Superior temporal gyrus (tissue), 1 donor: ENCODE measurements around the gene APOB.
A peak's percentile ranks its signal among the peaks of the same experiment; 100 is the strongest.

ENCODE experiments used
- DNase-seq: peaks from one replicate; pipeline ENCODE4 v3.0.0-alpha.2; 2016; ENCODE audit errors: extremely low spot score

APOB gene

DNA sequence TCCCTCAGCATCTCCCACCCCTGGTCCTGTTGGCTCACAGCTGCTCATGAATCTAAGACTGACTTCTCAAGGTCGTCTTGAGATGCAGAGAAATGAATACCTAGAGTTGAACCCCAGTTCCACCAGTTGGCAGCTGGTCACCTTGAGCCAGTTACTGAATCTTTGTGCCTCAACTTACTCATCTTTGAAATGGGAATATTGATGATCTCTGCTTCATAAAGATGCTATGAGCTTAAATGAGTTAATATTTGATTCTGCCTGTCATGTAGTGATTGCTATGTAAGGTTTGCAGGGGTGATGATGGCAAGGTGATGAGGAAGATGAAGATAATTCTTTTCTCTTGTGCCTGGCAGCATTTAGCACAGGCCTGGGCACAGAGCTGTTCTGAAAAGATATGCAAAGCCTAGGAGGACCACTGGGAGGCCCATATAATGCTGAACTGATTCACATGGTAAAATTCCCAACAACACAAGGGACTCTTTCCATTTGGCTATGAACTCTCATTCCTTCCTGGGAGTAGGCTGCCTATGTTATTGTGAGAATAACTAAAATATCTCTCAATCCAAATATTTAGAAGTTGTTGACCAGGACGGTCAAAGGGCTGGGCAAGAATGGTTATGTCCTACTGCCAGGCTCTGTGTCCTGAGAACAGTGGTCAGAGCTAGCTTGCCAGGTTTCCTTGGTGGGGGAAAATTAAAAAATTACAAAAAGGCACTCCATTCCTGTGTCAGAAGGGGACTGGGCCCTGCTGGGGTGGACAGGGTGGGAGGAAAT, 70.9 kb downstream of the APOB start:
- no peak for DNase-seq

DNA sequence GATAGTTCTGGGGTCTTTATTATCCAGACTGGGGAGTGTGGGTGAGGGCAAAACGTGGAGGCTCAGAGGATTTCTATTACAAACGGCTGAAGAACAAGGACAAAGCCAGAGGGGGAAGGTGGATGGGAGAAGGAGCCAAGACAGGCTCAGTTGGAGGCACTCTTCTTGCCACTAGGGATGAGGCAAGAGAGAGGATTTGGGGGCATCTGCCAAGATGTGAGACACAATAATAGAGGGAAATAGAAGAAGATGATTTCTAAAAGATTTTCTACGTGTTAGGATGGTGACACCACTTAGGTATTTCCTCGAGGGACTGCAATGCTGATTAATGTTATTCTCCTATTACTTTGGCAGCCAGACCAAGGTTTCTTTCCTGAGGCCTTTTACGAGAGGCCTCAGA, 71.8 kb downstream of the APOB start:
- DNase-seq, result no peak

DNA sequence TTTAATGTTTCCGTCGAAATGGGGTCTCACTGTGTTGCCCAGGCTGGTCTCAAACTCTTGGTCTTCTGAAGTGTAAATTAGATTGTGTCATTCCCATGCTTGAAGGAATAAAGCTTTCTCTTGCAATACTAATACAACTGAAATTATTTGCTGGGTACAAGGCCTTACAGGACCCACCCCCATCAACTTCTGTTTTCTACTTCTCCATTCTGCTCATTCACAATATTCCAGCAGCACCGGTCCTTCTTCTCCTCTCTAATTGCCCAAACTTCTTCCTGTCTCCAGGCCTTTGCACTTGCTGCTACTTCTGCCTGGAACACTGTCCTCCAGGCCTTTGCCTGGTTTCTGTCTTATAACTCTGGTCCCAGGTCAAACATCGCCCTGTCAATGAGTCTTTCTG, 73.8 kb downstream of the APOB start:
- DNase-seq, result no peak

DNA sequence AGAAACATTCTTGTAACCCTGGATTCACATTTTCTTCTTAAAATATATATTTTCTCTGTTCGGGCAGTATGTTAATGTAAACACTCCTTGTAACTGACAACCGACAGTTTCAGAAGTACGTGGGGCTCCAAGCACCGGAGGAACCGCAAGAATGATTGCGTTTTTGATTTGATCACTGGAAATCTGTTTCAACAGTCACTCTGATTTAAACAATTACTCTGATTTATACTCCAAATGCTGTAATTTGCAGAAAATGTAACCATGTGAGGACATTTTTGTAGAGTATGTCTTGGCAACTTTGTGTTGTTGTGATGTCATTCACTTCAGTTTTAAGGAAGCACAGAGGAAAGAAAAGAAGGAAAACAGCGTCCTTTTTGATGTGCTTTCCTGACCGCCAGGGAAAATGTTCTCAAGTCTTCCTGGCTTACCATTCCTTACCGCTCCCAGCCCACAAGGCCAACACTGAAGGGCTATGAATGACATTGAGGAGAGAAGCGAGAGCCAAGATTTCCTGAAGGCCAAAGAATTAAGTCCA, 77.7 kb downstream of the APOB start:
- no peak for DNase-seq

DNA sequence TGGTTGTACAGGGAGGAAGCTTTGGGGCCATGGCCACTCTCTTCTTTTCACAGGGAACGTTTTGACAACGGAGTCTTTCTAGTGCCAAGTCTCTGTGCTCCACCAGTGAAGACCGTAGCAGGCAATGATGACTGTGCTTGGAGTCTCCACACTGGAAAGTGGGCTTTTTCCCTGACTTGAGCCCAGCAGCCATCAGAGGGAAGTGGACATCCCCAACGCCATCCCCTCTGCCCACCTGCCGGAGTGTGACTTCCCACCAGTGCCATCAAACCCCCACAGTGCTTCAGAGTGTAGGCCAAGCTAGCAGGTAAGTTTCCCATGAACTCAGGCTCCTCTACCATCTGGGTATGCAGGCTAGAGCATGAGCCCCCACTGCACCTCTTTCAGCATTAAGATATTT, 78.7 kb downstream of the APOB start:
- DNase-seq, result no peak

DNA sequence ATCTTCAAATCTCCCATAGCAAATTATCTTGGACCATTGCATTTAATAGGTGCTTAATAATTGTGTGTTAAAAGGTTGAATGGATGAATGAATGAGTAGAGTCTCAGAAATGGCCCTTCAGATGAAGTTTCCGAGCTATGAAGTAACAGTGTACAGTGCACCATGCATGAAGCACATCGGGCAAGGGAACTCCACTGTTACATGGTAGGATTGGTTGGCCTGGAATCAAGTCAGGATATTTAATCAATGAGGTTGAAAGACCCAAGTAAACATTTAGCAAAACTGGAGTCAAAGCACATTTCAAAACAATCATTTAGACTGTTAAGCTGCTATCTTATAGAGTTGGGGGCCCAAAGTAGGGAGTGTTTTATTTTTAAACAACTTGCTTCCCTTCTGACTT, 80.0 kb downstream of the APOB start:
- no peak for DNase-seq

DNA sequence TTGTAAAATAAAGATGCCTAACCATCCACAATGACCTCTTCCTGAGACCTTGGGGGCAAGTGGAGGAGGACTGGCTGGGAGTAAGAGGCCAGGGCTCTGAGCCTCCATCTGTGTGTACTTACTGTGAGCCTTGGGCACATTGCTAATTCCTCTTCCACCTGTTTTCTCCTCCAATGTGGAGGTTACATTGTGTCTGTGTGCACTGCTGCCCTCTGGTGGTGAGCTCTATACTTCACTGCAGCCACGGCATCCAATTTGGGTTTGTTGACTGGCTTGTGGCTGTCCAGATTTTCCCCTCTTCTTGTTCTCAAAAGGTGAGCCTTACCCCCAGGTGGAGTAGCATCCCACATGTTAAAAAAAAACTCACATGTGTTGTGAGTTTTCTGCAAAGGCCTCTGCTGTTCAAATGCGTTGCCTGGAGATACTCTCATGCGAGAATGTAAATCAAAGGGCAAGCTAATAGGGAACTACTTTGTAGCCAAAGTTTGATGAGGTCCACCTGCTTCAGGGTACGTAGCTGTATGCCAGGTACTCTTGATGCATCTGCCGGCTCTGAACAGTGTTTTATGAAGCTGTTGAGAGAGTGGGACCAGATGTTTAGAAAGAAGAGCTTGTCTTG, 80.8 kb downstream of the APOB start:
- DNase-seq, result peak; percentile 85

DNA sequence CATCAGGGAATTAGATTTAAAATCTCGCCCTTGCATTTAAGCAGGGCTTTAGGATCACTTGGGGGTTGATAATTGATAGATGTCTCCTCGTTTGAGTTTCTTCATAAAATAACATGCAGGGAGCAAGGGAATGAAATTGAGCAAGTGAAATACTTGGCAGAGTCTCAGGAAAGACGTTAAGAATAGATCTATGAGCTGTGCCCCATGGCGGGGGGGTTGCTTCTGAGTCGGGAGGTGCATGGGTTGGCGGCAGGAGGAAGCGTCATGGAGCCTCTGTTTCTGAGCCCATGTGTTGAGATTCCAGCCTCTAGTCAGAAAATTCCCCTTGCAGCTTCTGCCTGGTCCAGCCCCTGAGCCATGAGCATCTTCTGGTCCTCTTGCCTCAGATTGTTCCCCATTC, 82.0 kb downstream of the APOB start:
- DNase-seq, result no peak

DNA sequence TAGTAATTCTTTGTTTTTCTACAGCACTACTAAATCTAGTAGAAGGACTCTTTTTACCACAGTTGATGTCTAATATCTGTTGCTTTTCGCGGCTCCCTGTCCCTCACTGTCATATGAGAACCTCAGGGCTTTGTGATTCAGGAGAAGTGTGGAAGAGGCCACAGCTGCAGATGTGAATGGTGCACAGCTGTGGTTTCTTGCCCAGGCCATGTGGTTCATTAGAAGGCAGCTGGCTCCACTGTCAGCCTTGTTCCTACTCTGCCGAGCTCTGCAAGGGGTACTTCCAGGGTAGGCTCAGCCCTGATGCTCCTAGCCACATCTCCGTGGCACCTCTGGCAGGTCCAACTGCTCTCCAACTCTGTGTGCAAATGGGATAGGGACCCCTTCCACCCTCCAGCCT, 83.9 kb downstream of the APOB start:
- no peak for DNase-seq

DNA sequence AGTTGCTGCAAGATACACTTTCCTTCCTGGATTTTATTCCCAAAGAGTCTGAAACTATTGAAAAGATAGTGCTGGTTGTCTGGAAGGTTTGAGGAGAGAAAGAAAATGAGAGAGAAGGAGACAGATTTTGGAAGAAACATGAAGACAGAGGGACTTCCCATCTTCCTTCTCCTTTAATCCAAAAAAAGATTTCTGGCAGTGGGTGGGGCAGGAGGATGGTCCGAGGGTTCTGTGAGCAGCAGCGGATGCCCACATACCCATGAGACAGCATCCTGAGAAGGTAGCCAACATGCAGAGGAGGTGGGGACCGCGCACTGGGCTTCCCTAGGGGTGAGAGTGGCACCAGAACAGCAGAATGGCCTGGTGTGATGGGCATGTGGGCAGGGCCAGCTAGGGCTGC, 84.6 kb downstream of the APOB start:
- no peak for DNase-seq

DNA sequence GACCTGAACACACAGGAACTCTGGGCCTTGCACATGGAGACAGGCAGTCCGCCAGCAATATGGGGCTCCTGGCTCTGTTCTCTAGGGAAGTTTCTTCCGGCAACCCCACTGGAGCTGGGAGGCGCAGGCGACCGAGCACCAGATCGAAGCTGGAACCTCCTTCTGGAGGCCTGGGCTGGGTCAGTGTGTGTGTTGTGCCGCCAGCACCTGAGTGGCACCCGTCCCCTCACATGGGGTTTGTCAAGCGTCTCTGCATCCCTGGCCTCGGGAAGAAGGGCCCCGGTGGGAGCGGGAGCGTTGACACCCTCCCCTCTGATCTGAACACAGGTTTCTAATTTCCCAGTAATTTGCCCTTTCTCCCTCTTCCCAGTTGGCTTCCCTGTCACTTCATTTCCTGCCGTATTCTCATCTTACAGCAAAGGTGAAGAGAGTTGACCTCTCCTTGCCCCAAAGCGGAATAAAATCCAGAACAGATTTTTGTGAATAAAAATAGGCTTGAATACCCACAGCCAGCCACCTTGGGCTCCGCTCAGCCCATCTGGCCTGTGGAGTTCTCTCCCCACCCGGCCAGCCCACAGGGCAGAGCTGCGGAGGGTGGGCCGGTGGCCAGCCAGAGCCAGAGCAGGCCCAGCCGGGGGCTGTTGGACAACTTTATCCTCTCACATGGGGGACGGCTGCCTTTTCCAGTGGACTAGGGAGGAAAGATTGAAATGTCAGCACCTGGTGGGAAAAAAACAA, 85.9 kb downstream of the APOB start:
- DNase-seq, result no peak

DNA sequence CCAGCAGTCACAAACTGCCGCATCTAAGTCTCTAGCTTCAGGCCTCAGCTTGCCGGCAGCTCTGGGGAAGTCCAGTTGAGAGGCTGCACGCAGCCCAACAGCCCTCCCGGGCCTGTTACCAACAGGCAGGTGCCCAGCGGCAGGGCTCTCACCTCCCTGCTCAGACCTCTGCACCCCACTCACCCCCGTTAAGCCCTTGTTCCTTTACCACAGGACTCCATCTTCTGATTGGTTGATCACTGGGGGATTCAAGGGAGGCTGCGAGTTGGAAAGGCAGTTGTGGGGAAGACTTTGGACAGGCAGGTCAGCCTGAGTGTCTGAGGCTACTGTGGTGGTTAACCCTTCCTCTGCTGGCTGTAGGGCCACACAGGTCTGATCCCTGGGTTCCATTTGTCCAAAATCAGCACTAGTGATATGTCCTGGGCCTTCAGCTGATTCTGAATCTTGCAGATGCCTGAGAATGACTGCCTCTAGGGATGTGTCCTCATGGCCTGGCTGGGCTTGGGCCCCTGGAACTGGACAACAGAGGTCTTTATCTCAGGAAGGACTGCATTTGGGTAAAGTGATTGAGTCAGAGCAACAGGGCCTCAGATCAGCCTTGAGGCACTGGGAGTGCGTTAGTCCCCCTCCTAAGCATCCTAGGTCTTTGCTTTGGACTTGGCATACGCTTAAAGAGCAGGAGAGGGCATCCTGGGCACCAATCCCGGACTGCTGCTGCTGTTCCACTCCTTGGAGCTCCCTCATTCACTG, 88.4 kb downstream of the APOB start:
- DNase-seq, result no peak

DNA sequence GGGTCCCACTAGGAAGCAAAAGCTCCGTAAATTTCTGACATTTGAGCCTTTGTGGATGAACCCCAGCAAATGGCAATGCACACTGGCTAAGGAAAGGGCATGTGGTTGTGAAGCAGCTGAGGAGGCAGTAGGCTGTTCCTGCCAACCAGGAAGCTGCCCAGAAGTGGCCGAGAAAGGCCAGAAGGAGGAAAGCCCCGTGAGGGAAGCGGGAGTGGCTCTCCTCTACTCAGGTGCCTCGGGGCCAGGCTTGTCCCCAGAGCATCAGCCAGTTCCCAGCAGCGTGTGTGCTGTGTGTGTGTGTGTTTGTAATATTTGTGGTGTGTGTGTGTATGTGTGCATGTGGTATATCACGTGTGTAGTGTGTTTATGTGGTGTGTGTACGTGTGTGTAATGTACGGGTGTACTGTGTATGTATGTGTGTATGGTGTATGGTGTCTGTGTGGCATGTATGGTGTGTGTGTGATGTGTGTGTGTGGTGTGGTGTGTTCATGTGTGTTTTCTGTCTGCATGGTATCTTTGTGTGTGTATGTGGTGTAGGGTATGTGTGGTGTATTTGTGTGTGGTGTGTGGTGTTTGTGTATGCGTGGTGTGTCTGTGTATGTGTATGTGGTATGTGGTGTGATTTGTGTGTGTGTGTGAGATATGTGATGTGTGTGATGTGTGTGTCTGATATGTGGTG, 90.6 kb downstream of the APOB start:
- no peak for DNase-seq
